H9 (cell line): ENCODE measurements around the gene KRTAP1-4. TPM values are rescaled to one million over a fixed set of nuclear protein-coding genes. Genes with fewer than 3 reads are reported as not detected.

Source experiments
- DNase-seq: peaks from one replicate; pipeline ENCODE4 v3.0.0-alpha.2; 2017
- H2AFZ ChIP-seq: one replicate; pipeline ENCODE4 v1.6.1; 2013; ENCODE audit warnings: mild to moderate bottlenecking, low read length, control low read depth, moderate library complexity
- H2AK5ac ChIP-seq: 2 replicates; pipeline ENCODE4 v1.6.1; 2013; ENCODE audit warnings: low read length, control low read depth, mixed read lengths; ENCODE audit not compliant: insufficient read length
- H2BK120ac ChIP-seq: one replicate; pipeline ENCODE4 v1.6.1; 2013; ENCODE audit warnings: low read depth, mild to moderate bottlenecking, low read length, control low read depth, inconsistent platforms; ENCODE audit not compliant: poor library complexity, severe bottlenecking
- H2BK12ac ChIP-seq: 2 replicates; pipeline ENCODE4 v1.6.1; 2013; ENCODE audit warnings: low read length, control low read depth, mixed read lengths, low read depth; ENCODE audit not compliant: insufficient read length
- H2BK15ac ChIP-seq: 2 replicates; pipeline ENCODE4 v1.6.1; 2013; ENCODE audit warnings: low read depth, low read length, control low read depth
- H2BK20ac ChIP-seq: one replicate; pipeline ENCODE4 v1.6.1; 2013; ENCODE audit warnings: low read depth, mild to moderate bottlenecking, low read length, control low read depth, inconsistent platforms; ENCODE audit not compliant: poor library complexity, severe bottlenecking
- H2BK5ac ChIP-seq: 2 replicates; pipeline ENCODE4 v1.6.1; 2013; ENCODE audit warnings: low read length, control low read depth, mixed read lengths; ENCODE audit not compliant: insufficient read length
- H3K14ac ChIP-seq: 2 replicates; pipeline ENCODE4 v1.6.1; 2013; ENCODE audit warnings: low read length, control low read depth; ENCODE audit not compliant: insufficient read depth
- H3K18ac ChIP-seq: 2 replicates; pipeline ENCODE4 v1.6.1; 2013; ENCODE audit warnings: low read depth, mild to moderate bottlenecking, mixed read lengths, low read length, control low read depth; ENCODE audit not compliant: insufficient read length
- H3K23ac ChIP-seq: 2 replicates; pipeline ENCODE4 v1.6.1; 2013; ENCODE audit warnings: low read length, control low read depth, mixed read lengths, low read depth; ENCODE audit not compliant: insufficient read length
- H3K23me2 ChIP-seq: 2 replicates; pipeline ENCODE4 v1.6.1; 2013; ENCODE audit warnings: low read depth, mild to moderate bottlenecking, mixed read lengths, low read length, control low read depth; ENCODE audit not compliant: insufficient read length, poor library complexity, severe bottlenecking
- H3K27ac ChIP-seq: 2 replicates; pipeline ENCODE4 v1.5.1; 2013; ENCODE audit warnings: low read length, control low read depth, mixed read lengths, low read depth; ENCODE audit not compliant: insufficient read length
- H3K27me3 ChIP-seq: 2 replicates; pipeline ENCODE4 v1.6.1; 2013; ENCODE audit warnings: low read length, control low read depth, inconsistent platforms; ENCODE audit not compliant: insufficient read depth
- H3K4ac ChIP-seq: 2 replicates; pipeline ENCODE4 v1.6.1; 2013; ENCODE audit warnings: low read depth, mild to moderate bottlenecking, control low read depth, inconsistent platforms, low read length, moderate library complexity
- H3K4me1 ChIP-seq: 2 replicates; pipeline ENCODE4 v1.6.1; 2013; ENCODE audit warnings: low read length, control low read depth, inconsistent platforms; ENCODE audit not compliant: insufficient read depth
- H3K4me2 ChIP-seq: 2 replicates; pipeline ENCODE4 v1.6.1; 2013; ENCODE audit warnings: low read length, control low read depth, mixed read lengths; ENCODE audit not compliant: insufficient read length, insufficient read depth
- H3K56ac ChIP-seq: 2 replicates; pipeline ENCODE4 v1.6.1; 2013; ENCODE audit warnings: low read depth, mild to moderate bottlenecking, mixed read lengths, low read length, control low read depth; ENCODE audit not compliant: insufficient read length
- H3K79me1 ChIP-seq: 2 replicates; pipeline ENCODE4 v1.6.1; 2013; ENCODE audit warnings: low read depth, mild to moderate bottlenecking, moderate library complexity, low read length, control low read depth, inconsistent platforms; ENCODE audit not compliant: insufficient read depth, poor library complexity, severe bottlenecking
- H3K79me2 ChIP-seq: 2 replicates; pipeline ENCODE4 v1.6.1; 2013; ENCODE audit warnings: low read length, control low read depth, inconsistent platforms; ENCODE audit not compliant: insufficient read depth
- H3K9ac ChIP-seq: 2 replicates; pipeline ENCODE4 v1.6.1; 2013; ENCODE audit warnings: low read length, control low read depth, mixed read lengths; ENCODE audit not compliant: insufficient read length; ENCODE audit errors: extremely low read depth
- H3K9me3 ChIP-seq: one replicate; pipeline ENCODE4 v1.6.1; 2013; ENCODE audit warnings: low read depth, low read length, inconsistent platforms; ENCODE audit not compliant: control insufficient read depth
- H3T11ph ChIP-seq: one replicate; pipeline ENCODE4 v1.6.1; 2013; ENCODE audit warnings: mild to moderate bottlenecking, low read length, control low read depth, inconsistent platforms
- H4K20me1 ChIP-seq: one replicate; pipeline ENCODE4 v1.6.1; 2013; ENCODE audit not compliant: control insufficient read depth, insufficient read length, insufficient read depth
- H4K5ac ChIP-seq: 2 replicates; pipeline ENCODE4 v1.6.1; 2013; ENCODE audit warnings: low read depth, mild to moderate bottlenecking, mixed read lengths, low read length, control low read depth; ENCODE audit not compliant: insufficient read length
- H4K8ac ChIP-seq: replicated peaks from 2 replicates; pipeline ENCODE4 v1.6.1; 2013; ENCODE audit warnings: low read length, control low read depth, mixed read lengths, low read depth; ENCODE audit not compliant: insufficient read length
- H4K91ac ChIP-seq: 2 replicates; pipeline ENCODE4 v1.6.1; 2013; ENCODE audit warnings: low read depth, mild to moderate bottlenecking, moderate library complexity, mixed read lengths, low read length, control low read depth; ENCODE audit not compliant: insufficient read length
- H3K27ac Mint-ChIP-seq, 3 experiments: 2 replicates in 2 of 3; 3 replicates in 1 of 3; pipeline ENCODE4 v1.8.0; 2020 to 2021; ENCODE audit warnings: mixed read lengths in 3 of 3, mild to moderate bottlenecking in 1 of 3, moderate library complexity in 1 of 3
- H3K27me3 Mint-ChIP-seq: 2 replicates; pipeline ENCODE4 v1.8.0; 2021; ENCODE audit warnings: low read depth, mild to moderate bottlenecking, moderate library complexity, mixed read lengths
- H3K36me3 Mint-ChIP-seq, 3 experiments: 2 replicates in 2 of 3; 3 replicates in 1 of 3; pipeline ENCODE4 v1.8.0; 2020 to 2021; ENCODE audit warnings: low read depth in 3 of 3, mixed read lengths in 3 of 3; ENCODE audit not compliant: insufficient read depth in 1 of 3
- H3K4me1 Mint-ChIP-seq, 2 experiments: 2 replicates each; pipeline ENCODE4 v1.8.0; 2020; ENCODE audit warnings: mixed read lengths in 2 of 2
- H3K4me3 Mint-ChIP-seq, 2 experiments: 2 replicates in 1 of 2; 3 replicates in 1 of 2; pipeline ENCODE4 v1.8.0; 2020 to 2021; ENCODE audit warnings: mild to moderate bottlenecking in 2 of 2, mixed read lengths in 2 of 2, moderate library complexity in 1 of 2
- H3K9me3 Mint-ChIP-seq, 2 experiments: 2 replicates in 1 of 2; 3 replicates in 1 of 2; pipeline ENCODE4 v1.8.0; 2020; ENCODE audit warnings: mild to moderate bottlenecking in 2 of 2, mixed read lengths in 2 of 2, moderate library complexity in 1 of 2
- CTCF ChIP-seq: fragments of 200-600 bp; sonication (generic); conservative IDR thresholded peaks from 3 replicates; pipeline ENCODE4 v1.8.0; 2021; ENCODE audit warnings: antibody characterized with exemption, mild to moderate bottlenecking
- WGBS: extraction: QIAGEN DNeasy Blood & Tissue Kit; methylation state at CpG from one replicate; pipeline ENCODE4 v1.1.7; 2013; ENCODE audit warnings: missing lambda C conversion rate, low lambda C conversion rate, mixed read lengths; ENCODE audit not compliant: insufficient read length; ENCODE audit errors: extremely low coverage; 5-methylcytosine and 5-hydroxymethylcytosine counted together
- total RNA-seq: library from RNA; stranded (reverse); gene quantifications from 2 replicates; pipeline ENCODE4 v1.2.1, GENCODE V29; 2021

Gene KRTAP1-4
- total RNA-seq, 1 experiment from 2014 or later: not detected

DNA sequence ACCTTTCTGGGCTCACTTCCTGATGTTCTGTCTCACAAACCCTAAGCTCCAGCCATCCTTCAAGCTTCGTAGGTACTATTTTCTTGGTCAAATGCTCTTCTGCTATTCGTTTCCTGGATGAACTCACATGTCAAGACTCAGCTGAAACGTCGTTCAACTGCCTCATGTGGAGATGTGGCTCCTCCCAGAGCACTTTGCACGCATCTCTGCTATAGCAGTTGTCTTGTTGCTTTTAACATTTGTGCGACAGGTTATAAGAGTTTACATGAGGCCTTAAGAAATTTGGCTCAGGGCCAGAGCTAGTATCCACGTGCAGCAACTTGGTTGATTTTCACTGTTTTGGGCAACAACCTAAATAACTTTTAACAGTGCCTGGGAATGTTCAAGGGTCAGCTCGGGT, 43.1 kb downstream of the KRTAP1-4 start:
- Histone ChIP-seq H3K4me2 (no peak overlapping the region), H3K4ac (no peak overlapping the region), H2BK5ac (no peak overlapping the region), H3K23ac (no peak overlapping the region), H3K9ac (no peak overlapping the region), H4K91ac (no peak overlapping the region), H3K27ac (no peak overlapping the region), H4K20me1 (no peaks in the 10 kb centered on the region), H3K27me3 (no peaks in the 10 kb centered on the region), H2BK12ac (no peak overlapping the region), H3K4me1 (no peaks in the 10 kb centered on the region), H3K79me1 (no peaks in the 10 kb centered on the region), H2BK120ac (no peak overlapping the region), H2AFZ (no peak overlapping the region), H2BK20ac (no peak overlapping the region), H2BK15ac (no peak overlapping the region), H4K5ac (no peak overlapping the region), H3T11ph (no peak overlapping the region), H4K8ac (no peak overlapping the region), H3K56ac (no peak overlapping the region), H3K79me2 (no peaks in the 10 kb centered on the region), H3K23me2 (no peaks in the 10 kb centered on the region), H2AK5ac (no peak overlapping the region), H3K14ac (no peak overlapping the region), H3K18ac (no peak overlapping the region), H3K9me3 (no peaks in the 10 kb centered on the region)
- Mint-ChIP-seq H3K4me3 (no peak overlapping the region), H3K27me3 (peaks cover 3% of the 10 kb centered on the region), H3K9me3 (peaks cover 0 to 5% of the 10 kb centered on the region in 2 experiments; a peak in 2 of 5 replicates), H3K36me3 (no peaks in the 10 kb centered on the region), H3K4me1 (no peaks in the 10 kb centered on the region), H3K27ac (no peak overlapping the region)
- no CpG with 5 or more reads among the region's 8 CpGs for WGBS
- TF ChIP-seq CTCF: no peak
- DNase-seq: no peak
